ENCODE data around the gene ICAM1.
A peak's percentile ranks its signal among the peaks of the same experiment; 100 is the strongest.
"Not testable (repeated sequence)": the region's sequence is repeated elsewhere in the genome, so short reads cannot be mapped to it uniquely, and the experiment has no call there.

ICAM1 gene, protein sequence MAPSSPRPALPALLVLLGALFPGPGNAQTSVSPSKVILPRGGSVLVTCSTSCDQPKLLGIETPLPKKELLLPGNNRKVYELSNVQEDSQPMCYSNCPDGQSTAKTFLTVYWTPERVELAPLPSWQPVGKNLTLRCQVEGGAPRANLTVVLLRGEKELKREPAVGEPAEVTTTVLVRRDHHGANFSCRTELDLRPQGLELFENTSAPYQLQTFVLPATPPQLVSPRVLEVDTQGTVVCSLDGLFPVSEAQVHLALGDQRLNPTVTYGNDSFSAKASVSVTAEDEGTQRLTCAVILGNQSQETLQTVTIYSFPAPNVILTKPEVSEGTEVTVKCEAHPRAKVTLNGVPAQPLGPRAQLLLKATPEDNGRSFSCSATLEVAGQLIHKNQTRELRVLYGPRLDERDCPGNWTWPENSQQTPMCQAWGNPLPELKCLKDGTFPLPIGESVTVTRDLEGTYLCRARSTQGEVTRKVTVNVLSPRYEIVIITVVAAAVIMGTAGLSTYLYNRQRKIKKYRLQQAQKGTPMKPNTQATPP

DNA sequence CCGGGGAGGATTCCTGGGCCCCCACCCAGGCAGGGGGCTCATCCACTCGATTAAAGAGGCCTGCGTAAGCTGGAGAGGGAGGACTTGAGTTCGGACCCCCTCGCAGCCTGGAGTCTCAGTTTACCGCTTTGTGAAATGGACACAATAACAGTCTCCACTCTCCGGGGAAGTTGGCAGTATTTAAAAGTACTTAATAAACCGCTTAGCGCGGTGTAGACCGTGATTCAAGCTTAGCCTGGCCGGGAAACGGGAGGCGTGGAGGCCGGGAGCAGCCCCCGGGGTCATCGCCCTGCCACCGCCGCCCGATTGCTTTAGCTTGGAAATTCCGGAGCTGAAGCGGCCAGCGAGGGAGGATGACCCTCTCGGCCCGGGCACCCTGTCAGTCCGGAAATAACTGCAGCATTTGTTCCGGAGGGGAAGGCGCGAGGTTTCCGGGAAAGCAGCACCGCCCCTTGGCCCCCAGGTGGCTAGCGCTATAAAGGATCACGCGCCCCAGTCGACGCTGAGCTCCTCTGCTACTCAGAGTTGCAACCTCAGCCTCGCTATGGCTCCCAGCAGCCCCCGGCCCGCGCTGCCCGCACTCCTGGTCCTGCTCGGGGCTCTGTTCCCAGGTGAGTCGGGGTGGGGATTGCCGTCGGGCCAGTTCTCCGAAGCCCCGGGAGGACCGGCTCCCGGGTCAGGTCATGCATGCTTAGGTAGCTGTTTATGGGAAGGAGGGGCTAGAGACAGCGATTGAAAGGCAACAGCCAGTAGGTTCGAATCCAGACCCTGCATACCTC is at the start of gene ICAM1:
Gene ICAM1, plus strand, starts transcription at position 505 of the 779 bp plus-strand sequence. Its CDS starts 40 bp downstream, at position 545.
- DNase-seq (ENCODE audit: low read depth), result peak; percentile 54

DNA sequence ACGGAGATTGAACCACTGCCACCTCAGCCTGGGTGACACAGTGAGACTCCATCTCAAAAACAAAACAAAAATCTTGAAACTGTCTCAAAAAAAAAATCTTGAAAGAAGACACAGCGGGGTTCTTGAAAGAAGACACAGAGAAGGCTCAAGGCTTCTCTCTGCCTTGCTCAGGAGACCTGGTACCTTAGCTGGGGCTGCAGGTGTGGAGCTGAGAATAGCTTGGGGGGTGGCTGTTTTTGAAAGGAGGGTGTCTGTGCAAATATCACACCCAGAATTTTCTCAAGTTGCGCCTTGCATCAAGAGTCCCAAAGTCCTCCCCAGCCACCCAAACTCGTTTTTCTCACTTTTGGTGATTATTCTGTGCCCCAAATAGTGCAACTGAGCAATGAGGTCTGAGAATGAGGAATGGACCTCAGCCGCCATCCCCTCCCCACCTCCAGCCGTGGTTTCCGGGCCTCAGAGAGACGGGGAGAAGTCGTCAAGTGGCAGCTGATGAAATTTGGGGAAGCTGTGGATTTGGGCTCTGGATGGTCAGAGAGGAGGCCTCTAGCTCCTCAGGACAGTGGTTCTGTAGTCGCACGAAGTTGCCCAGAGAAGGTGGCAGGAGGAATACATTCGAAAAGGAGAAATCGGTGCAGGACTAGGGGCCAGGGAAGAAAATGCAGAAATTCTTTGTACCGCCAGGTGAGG is 48.6 kb upstream of the ICAM1 start:
- DNase-seq (ENCODE audit: low read depth), result no peak

DNA sequence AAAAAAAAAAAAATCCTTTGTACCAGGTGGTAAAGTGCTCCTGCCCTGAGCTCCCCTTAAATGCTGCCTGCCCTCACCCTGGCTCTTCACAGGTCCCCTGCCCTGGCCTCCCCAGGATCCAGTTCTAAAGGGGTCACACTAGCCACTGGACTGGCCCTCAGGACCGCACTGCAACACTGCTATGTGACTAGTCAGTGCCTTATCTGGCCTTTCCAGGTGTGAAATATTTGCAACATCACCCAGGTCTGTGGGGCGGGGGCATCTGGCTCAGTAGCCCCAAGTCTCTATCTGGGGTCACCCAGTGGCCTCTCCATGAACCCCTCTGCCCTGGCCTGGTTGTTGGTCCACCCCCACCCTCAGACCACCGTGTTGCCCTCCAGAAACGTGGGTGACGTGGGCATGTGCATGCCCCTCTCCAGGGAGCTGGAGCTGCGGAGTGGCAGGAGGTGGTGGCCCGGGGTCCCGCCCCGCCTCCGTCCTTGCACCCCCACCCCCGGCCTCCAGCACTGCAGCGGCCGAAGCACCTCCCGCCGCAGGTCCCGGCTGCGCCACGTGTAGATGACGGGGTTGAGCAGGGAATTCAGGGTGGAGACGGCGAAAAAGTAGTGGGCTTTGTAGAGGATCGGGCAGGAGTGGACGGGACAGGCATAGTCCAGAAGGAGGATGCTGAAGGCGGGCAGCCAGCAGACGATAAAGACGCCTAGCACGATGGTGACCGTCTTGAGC is 47.3 kb upstream of the ICAM1 start:
- DNase-seq (ENCODE audit: low read depth), result no peak

DNA sequence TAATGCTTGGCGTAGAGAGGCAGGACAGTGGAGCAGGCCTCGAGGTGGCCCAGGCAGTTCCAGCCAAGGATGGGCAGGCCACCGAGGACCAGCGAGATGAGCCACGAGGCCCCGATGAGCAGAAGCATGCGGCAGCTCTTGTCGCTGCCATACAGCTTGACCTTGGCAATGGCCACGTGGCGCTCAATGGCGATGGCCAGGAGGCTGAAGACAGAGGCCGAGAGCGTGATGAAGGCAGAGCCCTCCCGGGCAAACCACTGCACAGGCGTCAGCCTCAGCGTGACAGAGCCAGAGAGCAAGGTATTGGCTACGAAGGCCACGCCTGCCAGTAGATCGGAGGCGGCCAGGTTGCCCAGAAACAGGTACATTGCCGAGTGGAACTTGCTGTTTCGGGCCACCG is 46.6 kb upstream of the ICAM1 start:
- no peak for DNase-seq (ENCODE audit: low read depth)

DNA sequence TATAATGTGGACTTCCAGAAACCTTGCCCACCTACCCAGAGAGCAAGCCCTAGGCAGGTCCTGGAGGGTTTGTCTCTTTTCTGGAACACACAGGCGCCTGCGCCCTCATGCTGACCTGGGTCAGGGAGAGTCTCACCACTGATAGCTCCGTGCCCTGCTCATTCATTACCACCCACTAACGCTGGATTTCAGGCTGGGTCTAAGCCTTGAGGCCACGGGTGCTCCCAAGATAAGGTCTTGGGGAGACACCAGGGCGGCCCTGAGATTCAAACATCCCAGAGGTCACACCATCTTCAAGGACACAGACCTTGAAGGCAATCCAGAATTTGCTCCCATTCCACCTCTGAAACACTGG is 44.9 kb upstream of the ICAM1 start:
- DNase-seq (ENCODE audit: low read depth), result no peak

DNA sequence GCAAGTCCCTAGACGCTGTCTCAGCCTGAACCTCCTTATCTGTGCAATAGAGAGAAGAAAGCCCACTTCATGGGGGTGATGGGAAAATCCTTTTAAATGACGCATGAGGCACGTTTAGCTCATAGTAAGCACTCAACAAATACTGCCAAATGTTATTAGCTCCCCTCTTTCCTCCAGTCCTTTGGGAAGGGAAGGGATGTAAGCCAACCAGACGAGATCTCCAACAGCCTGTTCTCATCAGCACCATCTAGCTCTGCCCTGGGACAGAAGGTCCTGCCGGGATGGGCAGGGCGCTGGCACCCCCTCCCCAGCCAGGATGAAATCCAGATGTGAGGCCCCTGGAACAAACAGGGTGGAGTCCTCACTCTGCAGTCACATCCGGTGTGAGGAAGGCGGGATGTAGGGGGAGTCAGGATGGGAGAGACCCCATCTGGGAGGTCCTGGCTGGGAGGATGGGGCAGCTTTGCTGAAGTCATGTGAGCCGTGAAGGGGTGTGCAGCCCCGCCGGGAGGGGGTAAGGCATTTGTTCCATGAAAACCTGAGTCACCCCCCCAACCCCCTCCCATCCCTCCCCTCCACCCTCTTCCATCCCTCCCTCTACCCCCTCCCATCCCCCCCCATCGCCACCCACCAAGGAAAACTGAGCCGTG is 44.4 kb upstream of the ICAM1 start:
- DNase-seq (ENCODE audit: low read depth), result no peak

DNA sequence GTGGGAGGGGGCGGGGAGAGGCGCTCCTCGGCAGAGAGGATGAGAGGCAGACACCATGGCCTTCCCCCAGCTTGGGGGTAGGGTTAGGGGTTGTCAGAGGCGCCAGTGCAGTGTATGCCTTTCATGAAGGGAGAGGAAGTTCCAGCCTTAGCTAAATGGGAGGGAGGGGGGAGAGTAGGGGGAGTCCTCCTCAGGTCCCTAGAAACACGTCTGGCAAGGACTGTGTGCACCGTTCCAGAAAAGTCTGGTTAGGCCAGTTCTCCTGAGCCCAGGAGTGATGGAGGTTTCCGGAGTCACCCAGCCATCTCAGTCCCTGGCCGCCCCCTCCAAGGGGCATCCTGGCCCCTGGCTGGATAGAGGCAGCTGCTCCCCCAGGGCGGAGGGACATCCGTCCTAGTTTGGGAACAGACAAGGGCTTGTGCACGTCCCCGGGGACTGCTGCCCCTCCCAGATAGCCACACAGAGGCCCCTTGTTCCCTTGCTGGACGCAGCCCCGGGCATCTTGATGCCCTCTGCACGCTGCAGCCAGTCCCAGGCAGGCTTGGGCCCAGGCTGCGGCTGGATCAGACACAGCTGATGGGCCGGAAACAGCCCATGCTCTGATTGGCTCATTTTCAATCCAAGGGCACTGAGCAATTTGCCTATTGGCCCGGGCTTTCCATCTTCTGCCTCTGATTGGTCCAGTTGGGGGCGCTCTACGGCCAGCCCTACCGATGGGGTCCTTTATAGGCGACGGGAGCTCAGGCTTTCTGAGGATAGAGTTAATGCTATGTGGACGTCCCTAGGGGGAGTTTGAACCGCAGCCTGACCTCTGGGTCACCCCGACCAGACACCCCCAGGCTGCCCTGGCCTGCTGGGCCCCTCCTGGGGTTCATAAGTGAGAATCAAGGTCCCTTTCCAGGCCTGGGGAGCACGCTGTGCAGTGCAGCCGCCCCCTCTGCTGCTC is 43.6 kb upstream of the ICAM1 start:
- DNase-seq (ENCODE audit: low read depth), result no peak

DNA sequence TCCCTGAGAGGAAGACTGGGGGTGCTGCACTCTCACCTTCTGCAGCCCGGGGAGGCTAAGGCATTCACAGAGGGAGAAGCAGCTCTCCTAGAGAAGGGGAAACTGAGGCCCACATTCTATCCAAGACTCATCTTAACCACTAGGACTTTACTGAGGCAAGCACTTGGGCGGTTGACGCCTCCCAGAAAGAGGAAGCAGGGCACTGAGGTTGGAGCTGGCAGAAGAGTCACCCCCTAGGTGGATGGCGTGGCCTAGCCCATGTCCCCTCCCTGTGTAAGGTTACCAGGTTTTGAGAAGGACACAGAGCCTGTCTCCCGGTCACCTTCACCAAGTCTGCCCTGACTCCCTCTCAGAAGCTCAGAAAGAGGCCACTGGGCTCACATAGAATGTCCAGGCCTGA is 42.5 kb upstream of the ICAM1 start:
- no peak for DNase-seq (ENCODE audit: low read depth)

DNA sequence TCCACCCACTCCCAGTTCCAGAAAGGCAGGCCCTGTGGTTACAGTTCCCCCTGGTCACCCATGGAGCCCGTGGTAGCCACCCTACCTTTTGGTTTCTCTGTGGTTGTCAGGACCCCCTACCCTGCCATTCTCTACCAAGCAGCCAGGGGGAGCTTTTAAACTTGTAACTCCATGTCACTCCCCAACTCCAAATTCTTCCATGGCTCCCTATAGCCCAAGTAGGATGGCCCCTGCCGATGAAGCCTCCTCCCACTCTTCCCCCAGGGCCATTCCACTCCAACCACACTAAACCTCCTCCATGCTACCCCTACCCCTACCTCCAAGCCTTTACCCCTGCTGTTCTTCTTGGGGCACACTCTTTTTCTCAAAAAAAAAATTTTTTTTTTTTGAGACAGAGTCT is 42.0 kb upstream of the ICAM1 start:
- DNase-seq (ENCODE audit: low read depth), result peak; percentile 13

DNA sequence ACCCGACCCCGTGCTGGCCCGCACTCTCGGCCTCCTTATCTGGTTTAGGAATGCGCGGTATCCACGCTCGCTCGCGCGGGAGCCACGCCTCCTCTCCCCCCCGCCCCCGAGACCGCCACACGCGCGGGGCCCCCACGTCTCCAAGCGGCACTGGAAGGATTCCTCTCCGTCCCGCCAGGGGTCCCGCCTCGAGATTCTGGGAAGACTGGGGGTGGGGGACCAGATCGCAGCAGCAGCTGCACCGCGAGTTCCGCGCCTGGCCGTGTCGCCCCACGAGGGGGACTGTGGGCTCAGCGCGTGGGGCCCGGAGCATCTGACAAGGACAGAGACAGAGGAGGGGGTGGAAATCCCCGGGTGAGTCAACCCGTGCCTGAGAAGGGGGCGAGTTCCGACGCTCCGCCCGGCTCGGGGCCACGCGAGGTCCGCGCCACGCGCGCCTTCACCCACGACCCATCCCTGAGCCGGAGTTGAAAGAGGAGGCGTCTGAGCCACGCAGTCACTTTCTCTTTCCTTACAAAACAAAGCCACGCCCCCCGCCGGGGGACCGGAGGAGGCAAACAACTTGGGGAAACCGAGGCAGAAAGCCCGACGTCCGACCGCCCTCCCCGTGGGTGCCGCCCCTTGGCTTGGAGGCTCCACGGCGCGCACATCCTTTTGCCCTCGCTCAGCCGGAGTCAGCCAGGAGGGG is 40.6 kb upstream of the ICAM1 start:
- DNase-seq (ENCODE audit: low read depth), result peak; percentile 78

DNA sequence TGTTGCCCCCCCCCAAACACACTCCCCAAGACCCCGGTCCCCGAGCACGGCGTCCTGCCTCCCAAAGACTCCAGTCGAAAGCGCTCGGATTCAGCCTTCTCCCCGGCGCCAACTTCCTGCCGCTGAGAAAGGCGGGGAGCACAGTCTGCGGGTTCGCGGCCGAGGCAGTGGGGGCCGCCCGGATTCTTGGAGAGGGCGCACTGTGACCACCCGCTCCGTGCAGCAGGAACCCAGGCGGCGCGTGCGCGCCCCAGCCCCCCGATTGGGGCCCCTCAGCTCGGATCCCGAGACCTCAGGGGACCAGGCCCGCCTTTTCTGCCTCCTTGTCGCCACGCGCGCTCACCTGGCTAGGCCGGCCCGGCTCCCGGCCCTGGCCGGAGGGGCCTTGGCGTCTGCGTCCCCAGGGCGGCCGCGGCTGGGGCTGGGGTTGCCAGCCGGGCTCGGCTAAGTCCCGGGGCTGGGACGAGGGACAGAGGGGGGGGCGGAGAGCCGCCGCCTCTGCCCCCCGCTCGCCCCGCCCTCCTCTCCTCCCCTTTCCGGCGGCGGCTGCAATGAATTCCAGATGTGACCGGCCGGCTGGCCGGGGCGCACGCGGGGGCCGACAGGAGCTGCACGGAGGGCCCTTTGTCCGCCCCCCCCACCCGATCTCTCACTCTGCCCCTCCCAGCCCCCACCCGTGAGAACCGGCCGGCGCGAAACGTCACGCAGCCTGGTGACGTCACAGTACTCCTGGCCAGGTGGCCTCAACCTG is 39.9 kb upstream of the ICAM1 start, which contains the start of gene S1PR2:
Gene S1PR2, minus strand, starts transcription at position 471 of the 751 bp plus-strand sequence. CDS start 6,426 bp downstream, outside the sequence.
- DNase-seq (ENCODE audit: low read depth), result peak; percentile 73

DNA sequence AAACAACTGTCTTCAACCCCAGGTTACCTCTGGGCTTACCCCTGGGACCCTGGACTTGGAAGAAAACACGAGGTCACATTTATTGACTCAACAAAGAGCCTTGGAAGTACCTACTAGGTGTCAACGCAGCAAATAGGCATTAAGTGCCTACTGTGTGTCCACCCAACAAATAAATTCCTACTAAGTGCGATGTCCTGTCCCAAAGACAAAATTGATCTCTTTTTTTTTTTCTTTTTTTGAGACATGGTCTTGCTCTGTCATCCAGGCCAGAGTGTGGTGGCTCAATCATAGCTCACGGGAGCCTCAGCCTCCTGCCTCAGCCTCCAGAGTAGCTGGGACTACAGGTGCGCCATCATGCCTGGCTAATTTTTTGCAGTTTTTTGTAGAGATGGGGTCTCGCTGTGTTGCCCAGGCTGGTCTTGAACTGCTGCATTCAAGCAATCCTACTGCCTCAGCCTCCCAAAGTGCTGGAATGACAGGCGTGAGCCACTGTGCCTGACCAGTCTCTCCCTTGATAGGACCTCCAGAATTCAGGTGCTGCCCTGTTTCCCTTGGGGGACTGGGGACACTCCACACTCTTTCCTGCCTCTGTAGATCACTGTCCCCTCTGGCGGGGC is 39.2 kb upstream of the ICAM1 start:
- no peak for DNase-seq (ENCODE audit: low read depth)

DNA sequence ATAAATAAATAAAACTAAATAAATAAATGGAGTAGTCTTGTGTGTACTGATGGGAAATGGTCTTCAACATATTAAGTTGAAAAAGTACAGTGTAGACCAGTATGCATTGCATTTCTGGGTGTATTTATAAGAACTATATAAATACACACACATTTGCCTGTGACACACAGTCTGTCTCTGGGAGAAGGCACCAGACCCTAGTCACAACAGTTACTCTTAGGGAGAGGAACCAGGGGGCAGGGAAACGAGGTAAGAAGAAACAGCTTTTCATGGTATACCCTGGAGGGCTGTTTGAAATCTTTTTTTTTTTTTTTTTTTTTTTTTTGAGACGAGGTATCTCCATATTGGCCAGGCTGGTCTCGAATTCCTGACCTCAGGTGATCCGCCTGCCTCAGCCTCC is 37.0 kb upstream of the ICAM1 start:
- no peak for DNase-seq (ENCODE audit: low read depth)

DNA sequence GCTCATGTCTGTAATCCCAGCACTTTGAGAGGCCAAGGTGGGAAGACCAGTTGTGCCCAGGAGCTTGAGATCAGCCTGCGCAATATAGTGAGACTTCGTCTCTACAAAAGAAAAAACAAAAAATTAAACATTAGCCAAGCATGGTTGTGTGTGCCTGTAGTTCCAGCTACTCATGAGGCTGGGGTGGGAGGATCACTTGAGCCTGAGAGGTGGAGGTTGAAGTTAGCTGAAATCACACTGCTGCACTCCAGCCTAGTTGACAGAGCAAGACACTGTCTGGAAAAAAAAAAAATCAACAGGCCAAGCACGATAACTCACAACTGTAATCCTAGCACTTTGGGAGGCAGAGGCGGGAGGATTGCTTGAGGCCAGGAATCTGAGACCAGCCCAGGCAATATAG is 35.9 kb upstream of the ICAM1 start:
- no peak for DNase-seq (ENCODE audit: low read depth)

DNA sequence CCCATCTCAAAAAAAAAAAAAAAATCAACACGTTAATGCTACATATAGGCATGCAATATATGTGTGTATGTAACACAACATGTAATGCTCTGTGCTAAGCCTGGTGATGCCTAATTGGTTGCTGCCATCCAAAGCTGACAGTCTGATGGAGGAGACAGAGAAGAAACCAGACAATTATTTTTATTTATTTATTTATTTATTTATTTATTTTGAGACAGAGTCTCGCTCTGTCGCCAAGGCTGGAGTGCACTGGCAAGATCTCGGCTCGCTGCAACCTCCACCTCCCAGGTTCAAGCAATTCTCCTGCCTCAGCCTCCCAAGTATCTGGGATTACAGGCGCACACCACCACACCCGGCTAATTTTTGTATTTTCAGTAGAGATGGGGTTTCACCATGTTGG is 35.5 kb upstream of the ICAM1 start:
- not testable (repeated sequence) for DNase-seq (ENCODE audit: low read depth)

DNA sequence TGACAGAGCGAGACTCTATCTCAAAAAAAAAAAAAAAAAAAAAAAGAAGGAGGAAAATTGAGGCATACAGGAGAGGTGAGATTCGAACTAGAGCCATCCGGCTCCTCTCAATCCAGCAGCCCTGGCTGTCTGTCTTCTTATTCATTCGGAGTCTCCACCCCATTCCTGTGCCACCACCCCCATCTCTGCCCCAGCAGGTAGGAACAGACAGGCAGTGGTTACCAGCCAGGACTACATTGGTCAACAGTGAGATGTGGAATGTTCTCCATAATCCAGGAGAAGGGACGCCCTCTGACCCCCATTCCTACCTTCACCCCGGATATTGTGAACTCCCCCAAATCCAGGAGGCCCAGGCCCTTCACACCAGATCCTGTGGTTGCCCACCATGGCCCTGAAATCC is 33.2 kb upstream of the ICAM1 start:
- DNase-seq (ENCODE audit: low read depth), result no peak

DNA sequence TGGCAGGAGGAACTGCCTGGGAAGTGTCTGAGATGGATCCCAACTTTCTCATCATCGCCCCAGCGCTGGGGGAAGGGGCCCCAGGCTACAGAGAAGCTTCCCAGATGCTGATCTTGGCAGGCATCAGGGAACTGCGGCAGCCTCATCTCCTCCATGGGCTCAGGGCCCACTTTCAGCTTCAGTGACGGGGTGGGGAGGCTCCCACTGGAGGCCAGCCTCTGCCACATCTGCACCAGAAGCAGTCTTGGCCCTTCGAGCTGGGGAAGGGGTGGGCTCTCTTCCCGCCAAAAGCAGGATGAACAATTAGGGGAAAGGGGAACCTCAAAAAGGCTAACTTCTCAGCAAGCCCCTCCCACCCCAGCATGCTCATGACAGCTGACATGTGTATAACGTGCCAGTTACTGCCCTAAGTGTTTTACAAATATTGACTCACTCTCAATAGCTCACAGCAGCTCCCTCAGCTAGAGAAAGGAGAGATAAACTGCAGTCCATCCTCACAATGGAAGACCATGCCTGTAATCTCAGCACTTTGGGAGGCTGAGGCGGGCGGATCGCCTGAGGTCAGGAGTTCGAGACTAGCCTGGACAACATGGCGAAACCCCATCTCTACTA is 32.6 kb upstream of the ICAM1 start:
- DNase-seq (ENCODE audit: low read depth), result no peak

Data from T-helper 22 cell (primary cell).